ENCODE results near the gene GABRE.

The GABRE gene, protein sequence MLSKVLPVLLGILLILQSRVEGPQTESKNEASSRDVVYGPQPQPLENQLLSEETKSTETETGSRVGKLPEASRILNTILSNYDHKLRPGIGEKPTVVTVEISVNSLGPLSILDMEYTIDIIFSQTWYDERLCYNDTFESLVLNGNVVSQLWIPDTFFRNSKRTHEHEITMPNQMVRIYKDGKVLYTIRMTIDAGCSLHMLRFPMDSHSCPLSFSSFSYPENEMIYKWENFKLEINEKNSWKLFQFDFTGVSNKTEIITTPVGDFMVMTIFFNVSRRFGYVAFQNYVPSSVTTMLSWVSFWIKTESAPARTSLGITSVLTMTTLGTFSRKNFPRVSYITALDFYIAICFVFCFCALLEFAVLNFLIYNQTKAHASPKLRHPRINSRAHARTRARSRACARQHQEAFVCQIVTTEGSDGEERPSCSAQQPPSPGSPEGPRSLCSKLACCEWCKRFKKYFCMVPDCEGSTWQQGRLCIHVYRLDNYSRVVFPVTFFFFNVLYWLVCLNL
- 0 to 1.0 (median 0.05) reads per million in 18 experiments for total RNA-seq

DNA sequence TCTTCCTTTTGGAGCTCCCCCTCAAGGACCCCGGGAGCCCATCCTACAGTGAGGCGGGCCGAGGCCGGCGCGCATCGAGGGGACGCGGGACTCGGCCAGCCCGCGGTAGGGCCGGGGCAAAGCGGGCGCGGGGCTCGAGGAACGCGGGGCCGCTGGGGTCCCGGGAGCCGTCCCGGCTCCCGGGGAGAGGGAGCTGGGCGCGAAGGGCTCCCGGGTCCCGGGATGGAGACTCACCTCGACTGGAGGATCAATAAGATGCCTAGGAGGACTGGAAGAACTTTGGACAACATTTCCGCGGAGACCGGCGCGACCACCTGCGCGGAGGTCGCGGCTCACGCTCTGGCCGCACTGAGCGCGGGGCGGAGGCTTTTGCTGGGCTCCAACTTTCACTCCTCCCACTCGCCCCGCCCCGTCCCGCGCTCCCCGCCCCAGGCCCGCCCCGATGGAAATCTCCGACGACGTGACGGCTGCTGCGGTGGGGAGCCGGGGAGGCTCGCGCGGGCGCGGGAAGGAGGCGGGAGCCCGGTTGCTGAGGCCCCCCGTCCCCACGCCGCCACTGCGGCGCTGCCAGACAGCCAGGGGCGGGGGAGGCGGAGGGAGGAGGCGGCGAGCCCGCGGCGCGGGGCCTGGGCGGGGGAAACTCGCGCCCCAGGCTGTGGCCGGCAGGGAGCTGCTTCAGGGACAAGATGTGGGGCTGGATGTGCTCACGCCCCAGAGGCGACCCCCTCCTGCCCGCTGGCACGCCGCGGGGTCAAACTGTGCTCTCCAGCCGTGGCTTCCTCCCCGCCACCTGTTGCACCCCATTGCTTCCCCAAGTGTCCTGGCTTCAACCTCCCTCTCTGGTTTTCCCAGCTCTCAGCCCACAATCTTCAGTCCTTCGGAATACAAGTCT lies at the start of gene GABRE:
Gene GABRE, minus strand, starts transcription at position 341 of the 892 bp plus-strand sequence. Its CDS starts 51 bp downstream, at position 290.
- no peak for DNase-seq

DNA sequence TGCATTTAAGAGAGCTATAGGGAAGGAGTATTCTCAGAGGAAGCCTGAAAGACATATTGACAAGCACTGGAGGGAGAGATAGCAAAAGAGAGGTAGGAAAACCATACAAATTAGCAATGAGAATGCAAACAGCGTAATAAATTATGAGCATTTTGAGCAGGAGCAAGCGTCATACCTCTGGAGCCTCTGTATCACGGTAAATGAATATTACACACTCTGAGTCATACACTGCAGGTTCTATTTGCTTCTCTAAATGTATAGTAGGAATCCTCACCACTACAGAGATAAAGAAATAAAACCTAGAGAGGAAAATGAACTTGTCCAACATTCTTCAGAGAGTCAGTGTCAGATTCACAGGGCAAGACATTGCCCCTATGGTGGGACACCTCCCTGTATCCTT lies 46.4 kb upstream of the GABRE start:
- DNase-seq: no peak

DNA sequence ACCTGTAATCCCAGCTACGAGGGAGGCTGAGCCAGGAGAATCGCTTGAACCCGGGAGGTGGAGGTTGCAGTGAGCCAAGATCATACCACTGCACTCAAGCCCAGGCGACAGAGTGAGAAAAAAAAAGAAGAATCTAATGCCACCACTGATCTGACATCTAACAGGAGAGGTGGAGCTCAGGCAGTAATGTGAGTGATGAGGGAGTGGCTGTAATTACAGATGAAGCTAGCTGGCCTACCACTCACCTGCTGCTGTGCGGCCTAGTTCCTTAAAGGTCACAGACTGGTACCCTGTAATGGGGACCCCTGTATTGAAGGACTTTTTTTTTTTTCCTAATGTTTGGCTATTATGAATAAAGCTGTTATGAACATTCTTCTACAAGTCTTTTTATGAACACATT lies 25.3 kb upstream of the GABRE start:
- no peak for DNase-seq

DNA sequence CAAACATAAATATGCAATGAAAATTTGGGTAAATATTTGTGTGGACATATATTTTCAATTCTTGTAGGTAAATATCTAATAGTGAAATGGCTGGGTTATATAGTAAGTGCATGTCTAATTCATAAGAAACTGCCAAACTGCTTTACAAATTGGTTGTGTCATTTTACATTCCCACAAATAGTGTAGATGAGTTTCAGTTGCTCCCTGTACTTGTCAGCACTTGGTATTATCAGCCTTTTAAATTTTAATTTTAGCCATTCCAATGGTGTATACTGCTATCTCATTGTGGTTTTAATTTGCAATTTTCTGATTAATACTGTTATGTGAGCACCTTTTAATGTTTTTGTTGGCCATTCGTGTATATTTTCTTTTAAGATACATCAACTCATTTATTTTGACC lies 23.1 kb upstream of the GABRE start:
- DNase-seq: no peak

DNA sequence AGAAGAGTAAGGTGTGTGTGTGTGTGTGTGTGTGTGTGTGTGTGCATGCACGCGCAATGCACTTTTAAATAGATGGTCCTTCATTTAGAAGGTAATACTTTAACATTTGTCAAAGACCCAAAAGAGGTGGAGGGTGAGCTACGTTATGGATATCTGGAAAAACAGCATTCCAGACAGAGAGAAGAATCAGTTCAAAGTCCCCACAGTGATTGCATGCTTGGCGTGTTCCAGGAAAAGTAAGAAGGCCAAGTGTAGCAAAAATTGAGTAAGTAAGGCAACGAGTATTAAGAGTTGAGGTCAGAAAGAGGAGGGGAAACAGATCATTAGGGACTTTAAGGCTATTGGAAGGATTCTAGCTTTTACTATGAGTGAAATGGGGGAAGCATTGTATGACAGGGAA lies 21.9 kb upstream of the GABRE start:
- DNase-seq: no peak

DNA sequence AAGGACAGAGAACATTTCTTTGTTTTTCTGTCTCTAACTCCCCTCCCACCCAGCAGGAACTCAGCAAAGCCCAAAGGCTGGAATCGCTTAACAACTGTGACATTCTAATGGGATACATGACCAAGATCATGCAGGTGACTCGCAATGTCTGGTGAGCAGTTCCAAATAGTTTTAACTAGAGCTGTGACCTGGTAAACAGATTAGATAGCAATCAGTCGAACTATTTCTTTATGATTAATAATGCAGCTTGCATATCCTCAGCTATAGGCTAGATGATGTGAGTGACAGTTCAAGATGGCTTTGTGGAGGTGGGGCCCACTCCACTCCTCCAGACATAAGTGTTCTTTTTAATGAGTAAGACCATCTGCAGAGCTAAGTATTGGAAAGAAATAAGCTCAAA lies 20.0 kb upstream of the GABRE start:
- no peak for DNase-seq

DNA sequence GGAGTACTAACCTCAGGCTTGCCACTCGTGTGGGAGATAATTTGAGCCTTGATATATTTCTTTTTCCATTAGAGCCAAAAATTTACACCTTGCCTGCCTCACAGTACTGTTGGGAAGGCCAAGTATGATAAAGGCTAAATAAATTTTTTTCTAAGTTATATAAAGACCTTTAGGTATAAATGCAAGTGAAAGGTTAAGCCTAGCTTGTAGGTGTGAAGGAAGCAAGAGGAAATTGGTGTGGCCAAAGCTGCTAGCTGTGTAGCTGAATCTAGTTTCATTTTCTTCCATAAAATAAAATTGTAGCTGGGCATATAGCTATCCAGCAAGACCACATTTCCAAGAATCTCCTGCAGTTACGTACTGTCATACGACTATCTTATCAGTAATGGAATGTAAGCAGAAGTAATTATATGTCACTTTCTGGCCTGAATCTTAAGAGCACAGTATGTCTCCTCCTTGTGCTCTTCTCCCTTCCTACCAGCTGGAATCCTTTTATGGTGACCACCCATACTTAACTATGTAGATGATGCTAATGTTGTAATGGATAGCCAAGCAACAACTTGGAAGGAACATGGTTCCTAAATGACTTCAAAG lies 14.3 kb upstream of the GABRE start:
- no peak for DNase-seq

DNA sequence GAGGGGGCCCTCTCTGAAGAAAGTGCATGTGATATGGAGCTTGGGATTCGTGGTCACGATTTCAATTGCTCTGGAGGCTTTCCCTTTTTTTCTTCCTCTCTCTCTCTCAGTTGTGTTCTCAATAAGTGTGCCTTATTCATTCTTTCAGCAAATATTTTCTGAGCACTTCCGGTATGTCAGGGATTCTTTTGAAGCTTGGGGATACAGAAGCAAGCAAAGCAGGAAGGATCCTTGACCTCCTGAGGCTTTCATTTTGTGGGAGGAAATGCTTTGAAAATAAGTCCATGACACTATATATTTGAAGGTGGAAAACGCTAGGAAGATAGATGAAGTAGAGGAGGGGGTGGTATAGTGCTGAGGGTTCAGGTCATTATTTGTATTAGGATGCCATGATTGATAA lies 12.6 kb upstream of the GABRE start:
- DNase-seq: no peak

DNA sequence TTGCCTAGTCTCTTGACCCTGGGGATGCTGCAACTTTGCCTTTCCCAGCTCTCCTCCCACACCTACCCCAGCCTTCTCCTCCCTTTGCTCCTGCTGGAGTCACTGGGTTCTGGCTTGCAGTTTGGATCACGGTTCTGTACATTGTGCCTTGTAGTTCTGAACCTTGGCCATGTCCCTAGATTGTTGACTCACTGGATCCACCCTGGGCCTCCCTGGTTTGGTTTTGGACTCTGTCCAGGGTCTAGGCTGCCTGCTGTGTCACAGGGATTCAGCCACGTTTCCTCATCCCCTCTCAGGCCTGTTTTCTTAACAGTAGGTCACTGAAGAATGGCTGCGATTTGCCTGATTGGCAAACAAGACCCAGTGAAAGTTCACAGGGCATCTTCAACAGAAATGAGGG lies 11.5 kb upstream of the GABRE start:
- no peak for DNase-seq

DNA sequence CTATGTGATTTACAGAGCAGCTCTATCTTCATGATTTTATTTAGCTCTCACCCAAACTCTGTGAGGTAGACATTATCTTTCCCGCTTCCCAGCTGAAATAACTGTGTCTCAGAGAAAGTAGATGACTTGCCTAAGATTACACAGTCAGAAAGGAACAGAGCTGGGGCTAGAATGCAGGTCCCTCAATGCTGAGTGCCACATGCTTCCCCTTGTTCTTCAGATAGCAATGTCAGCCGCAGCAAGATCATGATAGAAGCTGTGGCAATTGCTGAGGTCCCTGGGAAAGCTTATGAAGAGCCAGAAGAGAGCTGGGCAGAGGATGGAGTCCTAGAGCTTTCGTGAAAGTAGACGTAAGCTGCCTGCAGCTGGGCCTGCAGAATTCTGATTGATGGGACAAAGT lies 11.1 kb upstream of the GABRE start:
- no peak for DNase-seq

DNA sequence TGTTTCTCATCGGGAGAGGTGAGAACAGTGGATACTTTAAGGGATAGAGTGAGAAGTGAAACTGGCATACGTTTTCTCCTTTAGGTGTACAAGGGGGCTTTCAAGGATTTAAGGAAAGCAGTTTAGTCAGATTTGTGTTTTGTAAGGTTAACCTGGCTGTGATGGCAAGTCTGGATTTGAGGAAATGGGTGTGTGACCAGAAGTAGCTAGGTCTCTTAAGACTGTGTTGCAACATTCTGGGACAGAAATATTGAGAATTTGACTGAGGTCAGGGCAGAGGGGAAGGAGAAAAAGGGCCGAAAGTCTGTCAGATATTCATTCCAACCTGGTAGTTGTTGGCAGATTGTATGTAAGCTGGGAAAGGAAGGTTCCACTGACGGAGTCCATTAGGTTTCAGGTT lies 10.4 kb upstream of the GABRE start:
- no peak for DNase-seq

DNA sequence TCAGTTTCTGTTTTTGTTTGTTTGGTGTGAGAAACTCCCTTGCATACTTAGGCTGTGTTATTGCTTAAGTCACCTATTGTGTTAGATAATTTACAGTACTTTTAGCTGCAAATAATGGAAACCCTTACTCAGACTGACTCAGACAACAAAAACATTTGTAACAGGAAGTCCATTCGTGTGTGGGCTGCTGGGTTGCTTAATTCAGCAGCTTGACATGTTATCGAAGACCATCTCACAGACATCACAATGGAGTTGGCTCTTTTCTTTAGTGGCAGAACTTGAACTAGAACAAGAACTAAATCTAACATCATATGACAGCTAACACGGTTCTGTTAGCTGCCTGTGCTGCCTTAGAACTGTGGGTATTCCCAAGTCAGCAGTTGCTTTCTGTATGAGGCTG lies 9.9 kb upstream of the GABRE start:
- peak; percentile 39 to 40 for DNase-seq

DNA sequence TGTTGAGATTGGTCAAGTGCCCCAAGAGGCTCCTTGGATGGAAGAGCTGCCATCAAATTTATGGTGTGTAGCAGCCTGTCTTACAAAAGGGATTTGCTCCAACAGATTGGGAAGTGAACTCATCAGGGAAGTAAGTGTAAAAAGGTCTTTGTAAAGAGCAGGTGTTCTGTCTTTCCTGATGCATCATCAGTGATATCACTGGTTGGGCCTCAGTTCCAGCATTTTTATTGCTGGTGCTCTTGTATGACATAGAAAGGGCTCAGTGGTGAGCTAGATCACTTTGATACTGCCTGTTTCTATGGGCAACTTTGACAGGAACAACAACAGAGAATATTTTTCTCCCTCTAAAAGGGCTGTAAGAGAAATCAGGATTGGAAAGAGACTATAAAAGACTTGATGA lies 8.7 kb upstream of the GABRE start:
- no peak for DNase-seq

DNA sequence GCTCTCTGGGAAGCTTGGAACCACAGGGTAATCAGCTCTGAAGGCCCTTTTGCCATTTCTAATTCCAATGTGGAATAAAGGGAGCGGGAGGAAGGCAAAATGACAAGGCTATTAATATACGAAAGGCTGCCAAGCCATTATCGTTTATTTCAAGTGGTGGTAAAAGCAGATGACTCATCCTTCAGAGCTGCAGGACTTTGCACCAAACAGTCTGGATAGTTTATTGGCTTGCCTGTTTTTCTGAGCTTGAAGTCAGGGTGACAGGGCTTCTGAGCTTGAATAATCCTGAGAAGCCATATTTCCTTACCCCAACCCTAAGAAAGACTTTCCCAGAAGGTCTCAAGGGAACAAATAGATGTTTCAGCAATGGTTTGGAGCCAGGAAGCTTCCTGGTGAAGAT lies 7.7 kb upstream of the GABRE start:
- DNase-seq: no peak

DNA sequence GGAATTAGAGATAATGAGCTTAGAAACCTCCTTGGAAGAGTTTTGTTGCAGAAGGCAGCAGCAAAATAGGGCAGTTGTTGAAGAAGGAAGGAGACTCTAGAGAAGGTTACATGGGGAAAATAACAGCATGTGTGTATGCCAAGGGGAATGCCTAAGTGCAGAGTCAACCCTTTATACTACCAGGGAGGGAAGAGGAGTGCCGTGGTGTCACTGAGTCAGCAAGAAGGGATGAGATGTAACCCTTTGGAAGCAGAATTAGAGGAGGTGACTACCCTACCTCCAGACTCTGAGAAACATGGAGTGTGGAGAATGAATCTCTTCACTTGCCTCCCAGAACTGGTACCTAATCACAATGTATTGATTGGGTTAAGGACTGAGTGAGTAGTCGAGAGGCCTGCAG lies 6.7 kb upstream of the GABRE start:
- DNase-seq: no peak

DNA sequence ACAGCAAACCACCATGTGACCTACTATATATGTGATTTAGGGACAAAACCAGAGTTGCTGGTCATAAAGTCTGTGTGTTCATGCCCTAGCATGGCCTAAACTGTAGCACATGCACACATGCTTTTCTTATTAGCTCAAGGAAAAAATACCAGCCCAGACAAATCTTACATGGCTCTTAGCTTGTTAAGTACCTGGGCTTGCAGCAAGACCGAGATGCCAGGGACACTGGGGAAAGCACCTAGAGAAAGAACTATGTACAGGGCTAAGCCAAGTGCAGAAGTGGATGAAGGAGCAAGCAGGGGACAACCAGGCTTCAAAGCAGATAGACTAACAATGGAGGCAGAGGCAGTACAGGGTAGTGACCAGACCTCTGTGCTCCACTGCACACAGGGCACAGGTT lies 3.4 kb upstream of the GABRE start:
- DNase-seq: no peak

DNA sequence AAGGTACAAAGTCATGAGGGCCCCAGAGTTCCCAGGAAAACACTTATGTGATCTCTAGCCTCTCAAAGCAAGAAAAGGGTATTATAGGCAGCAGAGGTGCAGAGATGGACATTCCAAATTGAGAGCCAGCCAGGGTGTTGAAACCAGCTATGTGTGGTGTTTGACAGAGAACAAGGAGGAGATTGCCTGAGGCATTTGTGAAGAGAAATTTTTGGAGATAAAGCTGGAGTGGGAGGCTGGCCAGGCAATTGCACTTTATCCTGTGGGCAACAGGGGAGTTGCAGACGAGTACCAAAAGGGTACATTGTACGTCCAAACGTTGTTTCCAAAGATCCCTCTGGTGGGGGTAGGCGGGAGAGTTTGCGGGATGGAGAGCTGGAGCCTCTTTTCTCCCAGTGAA lies 2.5 kb upstream of the GABRE start:
- DNase-seq: no peak

DNA sequence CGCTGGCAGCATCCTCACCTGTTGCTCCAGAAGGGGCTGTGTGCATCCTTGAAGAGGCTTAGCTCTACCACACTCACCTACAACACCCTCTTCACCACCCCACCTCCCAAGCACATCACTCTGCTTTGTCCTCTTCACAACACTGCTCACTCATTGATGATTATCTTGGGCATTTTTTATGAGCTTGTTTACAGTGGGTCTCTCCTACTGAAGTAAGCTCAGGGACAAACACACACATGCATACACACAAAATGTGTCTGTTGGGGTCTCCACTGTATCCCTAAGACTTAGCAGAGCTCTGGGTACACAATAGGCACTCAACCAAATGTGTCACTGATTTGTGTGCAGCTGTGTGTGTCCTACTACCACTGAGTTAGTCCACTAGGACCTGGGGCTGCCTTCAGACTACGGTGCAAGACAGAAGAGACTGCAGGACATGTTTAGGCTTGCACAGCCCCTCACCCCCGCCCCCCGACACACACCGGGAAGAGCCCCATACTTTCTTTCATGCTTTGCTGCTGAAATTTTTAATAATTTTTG lies 1.3 kb upstream of the GABRE start:
- no peak for DNase-seq

DNA sequence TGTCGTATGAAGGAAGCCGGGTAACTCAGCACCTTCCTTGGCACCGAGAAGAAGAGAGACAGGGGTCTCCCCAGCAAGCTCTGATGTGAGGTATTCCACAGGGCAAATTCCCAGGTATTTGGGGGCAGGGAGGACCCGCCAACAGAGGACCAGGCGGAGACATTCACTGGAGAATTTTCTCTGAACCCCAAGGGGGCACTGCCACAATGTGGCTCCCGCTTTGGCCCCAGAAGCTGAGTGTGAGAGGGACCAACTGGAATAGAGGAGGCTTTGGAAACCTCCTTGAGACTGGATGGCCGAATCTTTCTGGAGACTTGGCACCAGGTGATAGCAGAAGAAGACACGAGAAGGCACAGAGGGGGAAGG lies 735 bp upstream of the GABRE start:
- DNase-seq: no peak

DNA sequence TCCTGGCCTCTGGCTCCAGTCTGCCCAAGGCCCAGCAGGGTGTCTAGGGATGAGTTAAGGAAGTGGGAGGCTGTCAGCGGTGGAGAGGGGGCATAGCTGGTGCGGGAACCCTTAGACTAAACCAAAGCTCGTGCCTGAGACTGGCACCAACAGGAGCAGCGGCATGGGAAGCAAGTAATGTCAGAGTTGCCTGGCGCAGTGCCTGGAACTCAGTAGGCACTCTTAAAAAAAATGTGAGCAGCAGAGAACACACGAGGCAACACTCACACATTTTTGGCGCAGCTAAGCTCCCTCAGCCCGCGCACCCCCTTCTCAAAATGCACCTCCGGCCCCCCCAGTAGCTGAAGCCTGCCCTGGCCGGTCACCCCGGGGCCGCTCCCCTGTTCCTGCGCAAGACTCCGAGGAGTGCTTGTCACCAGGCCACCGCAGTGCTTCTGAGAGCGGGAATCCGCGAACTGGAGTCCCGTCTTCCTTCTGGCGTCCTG lies 583 bp downstream of the GABRE start:
- DNase-seq: no peak

DNA sequence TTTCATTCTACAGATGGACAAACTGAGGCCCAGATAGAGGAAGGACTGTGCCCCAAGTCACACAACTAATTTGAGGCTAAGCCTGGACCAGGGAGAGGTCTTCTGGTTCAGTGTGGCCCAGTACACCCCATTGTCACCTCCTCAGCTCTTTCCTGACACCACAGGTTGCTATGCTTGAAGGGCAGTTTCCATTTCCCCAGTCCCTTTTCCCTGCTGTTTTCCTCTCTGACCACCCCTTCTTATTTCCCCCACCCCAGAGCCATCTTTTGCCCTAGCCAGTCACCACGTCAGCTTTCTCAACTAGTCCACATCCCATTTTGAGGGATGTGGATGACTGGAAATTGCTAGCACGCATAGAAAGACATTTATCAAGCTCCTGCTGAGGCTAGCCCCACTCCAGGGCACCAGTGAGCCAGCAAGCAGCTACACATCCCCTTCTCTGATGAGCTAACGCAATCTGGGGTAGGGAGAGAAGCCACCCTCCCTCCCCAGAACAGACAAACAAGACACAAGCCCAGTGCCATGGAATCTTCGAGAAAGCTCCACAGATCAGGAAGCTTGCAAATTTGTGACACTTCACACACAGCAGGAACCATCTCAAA lies 1.3 kb downstream of the GABRE start:
- DNase-seq: no peak

DNA sequence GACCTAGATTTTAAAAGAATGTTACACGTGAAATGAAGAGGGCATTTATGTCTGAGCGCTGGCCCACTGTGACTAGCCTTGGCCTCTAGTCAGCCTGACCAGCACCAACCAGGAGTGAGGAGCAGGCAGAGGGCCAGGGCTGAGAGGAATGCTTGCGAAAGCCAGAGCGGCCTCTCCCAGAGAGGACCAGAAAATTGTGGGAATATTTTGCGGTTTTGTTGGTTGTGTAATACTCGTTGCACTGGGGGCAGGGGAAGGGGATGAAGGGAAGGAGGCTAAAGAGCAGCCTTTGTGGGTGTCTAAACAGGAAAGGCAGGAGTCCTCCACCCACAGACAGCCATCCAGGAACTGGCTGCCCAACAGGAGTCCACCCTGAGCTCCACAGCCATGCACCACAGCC lies 3.8 kb downstream of the GABRE start:
- DNase-seq: no peak

DNA sequence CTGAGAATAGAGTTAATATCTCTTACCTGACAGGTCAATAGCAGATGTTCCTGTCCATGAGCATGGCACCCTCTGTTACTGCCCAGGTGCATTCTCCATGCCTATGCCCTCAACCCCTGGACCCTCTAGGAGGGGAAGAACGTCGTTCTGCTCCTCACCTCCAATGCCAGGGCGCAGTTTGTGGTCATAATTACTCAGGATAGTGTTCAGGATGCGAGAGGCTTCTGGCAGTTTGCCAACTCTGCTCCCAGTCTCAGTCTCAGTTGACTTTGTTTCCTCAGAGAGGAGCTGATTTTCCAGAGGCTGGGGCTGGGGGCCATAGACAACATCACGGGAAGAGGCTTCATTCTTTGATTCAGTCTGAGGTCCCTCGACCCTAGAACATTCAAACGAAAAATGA lies 4.4 kb downstream of the GABRE start:
- no peak for DNase-seq

Data from inflammatory macrophage (primary cell).